GM23248 (cell line): ENCODE data around the gene ACTR5.

Source experiments
- EZH2 ChIP-seq: fragments of 200-600 bp; sonication (generic); IDR thresholded peaks from 2 replicates; pipeline ENCODE4 v1.6.1; 2018; ENCODE audit warnings: antibody characterized with exemption, mild to moderate bottlenecking; ENCODE audit not compliant: insufficient read depth, poor library complexity, severe bottlenecking
- EZH2phosphoT487 ChIP-seq: fragments of 200-600 bp; sonication (generic); IDR thresholded peaks from 2 replicates; pipeline ENCODE4 v1.6.1; 2018; ENCODE audit warnings: antibody characterized with exemption, moderate library complexity, mild to moderate bottlenecking, low read depth; ENCODE audit not compliant: insufficient read depth

DNA sequence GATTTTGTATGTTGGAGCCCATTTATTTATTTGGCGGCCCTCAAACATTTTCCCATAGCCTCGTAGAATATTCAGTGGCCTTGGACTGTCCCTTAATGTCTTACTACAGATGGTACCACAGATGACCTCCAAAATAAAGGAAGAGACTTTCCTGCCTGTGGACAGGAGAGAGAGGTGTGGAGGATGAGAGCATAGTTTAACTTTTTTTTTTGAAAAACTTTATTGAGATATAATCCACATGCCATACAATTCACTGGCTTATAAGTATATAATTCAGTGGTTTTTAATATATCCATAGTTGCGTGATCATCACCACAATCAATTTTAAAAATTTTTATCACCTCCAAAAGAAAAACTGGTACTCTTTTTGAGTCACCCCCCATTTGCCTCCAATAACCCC lies 52.6 kb downstream of the ACTR5 start:
- TF ChIP-seq EZH2: no peak
- TF ChIP-seq EZH2phosphoT487: no peak
